HL-60 (cell line): ENCODE measurements around the gene GPHA2.

ENCODE experiments used
- DNase-seq, 2 experiments: peaks; one replicate each; pipeline ENCODE4 v3.0.0-alpha.2; 2010 to 2020; ENCODE audit warnings: low read depth in 1 of 2, low spot score in 1 of 2
- H3K27ac ChIP-seq: fragments of 250-450 bp; sonication (Bioruptor Pico); replicated peaks from 2 replicates; pipeline ENCODE4 v1.5.1; 2020; ENCODE audit warnings: mild to moderate bottlenecking, moderate library complexity
- H3K27me3 ChIP-seq: fragments of 250-450 bp; sonication (Bioruptor Pico); 2 replicates; pipeline ENCODE4 v1.5.1; 2021; ENCODE audit warnings: mild to moderate bottlenecking, moderate library complexity; ENCODE audit not compliant: insufficient read depth, poor library complexity, severe bottlenecking
- H3K4me3 ChIP-seq: replicated peaks from 2 replicates; pipeline ENCODE4 v1.5.1; 2011; ENCODE audit warnings: mild to moderate bottlenecking, control low read depth, low read length; ENCODE audit not compliant: insufficient read depth
- CTCF ChIP-seq: IDR thresholded peaks from one replicate; pipeline ENCODE4 v1.5.1; 2011; ENCODE audit warnings: low read length, control low read depth, inconsistent platforms; ENCODE audit not compliant: insufficient read depth
- GABPA ChIP-seq: IDR thresholded peaks from 2 replicates; pipeline ENCODE4 v1.6.1; 2012; ENCODE audit warnings: low read depth
- POLR2AphosphoS5 ChIP-seq: IDR thresholded peaks from 2 replicates; pipeline ENCODE4 v1.6.1; 2012; ENCODE audit warnings: low read depth
- REST ChIP-seq: IDR thresholded peaks from 2 replicates; pipeline ENCODE4 v1.6.1; 2012; ENCODE audit warnings: low read depth; ENCODE audit not compliant: insufficient replicate concordance
- SPI1 ChIP-seq: IDR thresholded peaks from 2 replicates; pipeline ENCODE4 v1.6.1; 2012; ENCODE audit warnings: low read depth, mild to moderate bottlenecking, borderline replicate concordance

The GPHA2 gene

GRCh38 chr11:64967375-64967774 lies 31.7 kb upstream of the GPHA2 start:
- no peak overlapping the region for H3K4me3 ChIP-seq
- no peak for DNase-seq
- TF ChIP-seq SPI1 (no peak), CTCF (no peak), GABPA (no peak), REST (no peak), POLR2AphosphoS5 (no peak)
- peaks cover 9% of the 10 kb centered on the region for H3K27me3 ChIP-seq
- no peak overlapping the region for H3K27ac ChIP-seq

- DNase-seq: no peak
- H3K4me3 ChIP-seq: no peak overlapping the region
- H3K27ac ChIP-seq: no peak overlapping the region
- H3K27me3 ChIP-seq: no peaks in the 10 kb centered on the region
- no peak for TF ChIP-seq SPI1
- TF ChIP-seq CTCF: no peak
- no peak for TF ChIP-seq REST
- TF ChIP-seq POLR2AphosphoS5: no peak
- TF ChIP-seq GABPA: no peak
Observed at GRCh38 chr11:64963072-64963631, 27.5 kb upstream of the GPHA2 start.

GRCh38 chr11:64960719-64961118 lies 25.0 kb upstream of the GPHA2 start:
- no peak for TF ChIP-seq POLR2AphosphoS5
- TF ChIP-seq GABPA: no peak
- no peak for TF ChIP-seq REST
- TF ChIP-seq CTCF: no peak
- no peak for TF ChIP-seq SPI1
- no peak overlapping the region for H3K4me3 ChIP-seq
- DNase-seq: no peak
- no peak overlapping the region for H3K27ac ChIP-seq
- no peaks in the 10 kb centered on the region for H3K27me3 ChIP-seq
